ENCODE data around the gene CWF19L2.
A peak's percentile ranks its signal among the peaks of the same experiment; 100 is the strongest.
"Not testable (repeated sequence)": the region's sequence is repeated elsewhere in the genome, so short reads cannot be mapped to it uniquely, and the experiment has no call there.

Gene CWF19L2

DNA sequence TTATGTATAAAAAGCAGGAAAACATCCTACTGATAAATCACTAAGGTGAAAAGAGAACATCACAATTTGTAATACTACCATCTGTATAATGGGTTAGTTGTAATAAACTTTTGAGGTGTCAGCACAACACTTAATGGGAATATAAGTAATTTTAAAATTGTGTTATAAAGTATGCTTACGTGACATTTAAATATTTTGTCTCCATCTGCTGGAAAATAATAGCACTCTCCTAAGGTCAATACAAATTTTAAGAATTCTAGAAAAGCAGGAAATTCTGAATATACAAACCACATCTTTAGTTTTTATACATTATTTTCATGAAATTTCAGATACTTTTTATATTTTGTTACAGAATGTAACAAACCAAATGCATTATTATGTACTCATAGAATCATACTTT is 19.5 kb downstream of the CWF19L2 start:
- Histone ChIP-seq H3K4me3 (ENCODE audit: low read depth, low read length) (no peak overlapping the region), H3K27me3 (ENCODE audit: control insufficient read depth, insufficient read depth, low read length) (no peaks in the 10 kb centered on the region), H3K9me3 (ENCODE audit: control insufficient read depth, insufficient read depth, low read depth, low read length) (no peaks in the 10 kb centered on the region), H3K36me3 (ENCODE audit: control insufficient read depth, insufficient read depth, low read length) (peaks cover 37% of the 10 kb centered on the region), H3K4me1 (ENCODE audit: control insufficient read depth, insufficient read depth, low read length) (no peaks in the 10 kb centered on the region), H3K9ac (ENCODE audit: low read length) (no peak overlapping the region), H3K27ac (ENCODE audit: low read depth, low read length) (no peak overlapping the region)

DNA sequence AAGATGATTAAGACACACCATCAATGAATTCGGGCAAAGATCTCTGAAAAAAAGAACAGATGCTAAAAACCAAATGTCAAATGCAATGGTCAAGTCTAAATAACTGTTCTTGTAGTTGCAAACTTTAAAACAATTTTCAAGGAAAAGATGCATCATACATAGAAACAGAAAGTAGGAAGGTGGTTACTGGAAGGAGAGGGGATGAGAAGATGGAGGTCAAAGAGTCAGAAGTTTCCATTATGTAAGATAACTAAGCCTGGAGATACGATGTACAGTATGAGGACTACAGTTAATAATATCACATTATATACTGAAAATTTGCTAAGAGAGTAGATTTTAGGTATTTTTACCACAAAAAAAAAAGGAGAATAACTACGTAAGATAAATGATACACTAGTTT is 27.1 kb downstream of the CWF19L2 start:
- no peak overlapping the region for H3K27ac ChIP-seq (ENCODE audit: low read depth, low read length)
- H3K27me3 ChIP-seq (ENCODE audit: control insufficient read depth, insufficient read depth, low read length): no peaks in the 10 kb centered on the region
- H3K4me1 ChIP-seq (ENCODE audit: control insufficient read depth, insufficient read depth, low read length): no peaks in the 10 kb centered on the region
- no peak overlapping the region for H3K9ac ChIP-seq (ENCODE audit: low read length)
- H3K36me3 ChIP-seq (ENCODE audit: control insufficient read depth, insufficient read depth, low read length): peaks cover 9% of the 10 kb centered on the region
- no peaks in the 10 kb centered on the region for H3K9me3 ChIP-seq (ENCODE audit: control insufficient read depth, insufficient read depth, low read depth, low read length)
- H3K4me3 ChIP-seq (ENCODE audit: low read depth, low read length): no peak overlapping the region

DNA sequence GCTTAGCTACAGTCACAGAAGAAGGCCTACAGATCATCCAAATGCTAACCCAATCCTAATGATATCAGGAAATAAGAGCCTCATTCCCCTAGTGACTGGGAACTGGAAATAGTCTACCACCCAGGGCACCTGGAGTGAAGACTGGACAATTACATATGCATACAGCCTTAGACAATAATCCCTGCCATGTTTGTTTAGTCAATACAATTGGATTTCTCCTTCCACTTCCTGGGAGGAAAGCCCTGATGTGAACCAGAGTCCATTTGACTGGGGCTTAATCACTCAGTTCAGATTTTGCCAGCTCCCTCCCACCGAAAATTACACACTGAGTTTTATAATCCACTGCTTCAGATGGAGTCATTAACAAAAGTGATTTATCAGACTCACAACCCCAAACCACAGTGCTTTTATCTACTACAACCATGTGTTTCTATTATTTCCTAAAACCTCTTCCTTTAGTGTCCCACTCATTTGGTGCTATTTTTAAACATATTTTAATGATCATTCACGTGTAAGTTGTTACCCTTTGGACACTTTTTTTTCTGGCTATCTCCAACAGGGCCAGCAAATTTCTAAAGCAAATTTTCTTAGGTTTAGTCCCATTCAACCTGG is 29.9 kb downstream of the CWF19L2 start:
- no peak overlapping the region for H3K27ac ChIP-seq (ENCODE audit: low read depth, low read length)
- H3K9ac ChIP-seq (ENCODE audit: low read length): no peak overlapping the region
- H3K36me3 ChIP-seq (ENCODE audit: control insufficient read depth, insufficient read depth, low read length): peaks cover 9% of the 10 kb centered on the region
- no peaks in the 10 kb centered on the region for H3K27me3 ChIP-seq (ENCODE audit: control insufficient read depth, insufficient read depth, low read length)
- H3K9me3 ChIP-seq (ENCODE audit: control insufficient read depth, insufficient read depth, low read depth, low read length): no peaks in the 10 kb centered on the region
- no peaks in the 10 kb centered on the region for H3K4me1 ChIP-seq (ENCODE audit: control insufficient read depth, insufficient read depth, low read length)
- H3K4me3 ChIP-seq (ENCODE audit: low read depth, low read length): no peak overlapping the region

DNA sequence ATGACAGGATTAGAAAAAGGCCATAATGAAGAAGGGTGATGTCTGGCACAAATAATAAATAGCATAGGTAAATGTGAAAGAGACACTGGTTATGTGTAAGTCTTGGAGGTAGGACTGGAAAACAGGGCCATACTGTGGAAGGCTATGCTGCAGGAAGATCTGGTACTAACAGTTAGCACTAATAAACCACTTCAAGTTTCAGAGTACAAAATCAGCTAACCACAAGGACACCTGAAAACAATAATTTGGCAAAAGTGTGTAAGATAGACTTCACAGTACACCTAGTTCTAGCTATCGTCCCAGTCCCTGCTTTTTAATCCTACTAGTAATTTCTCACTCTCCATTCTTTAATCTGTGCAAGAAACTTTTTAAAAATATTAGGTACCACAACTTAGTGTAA is 44.3 kb downstream of the CWF19L2 start:
- Histone ChIP-seq H3K9me3 (ENCODE audit: control insufficient read depth, insufficient read depth, low read depth, low read length) (no peaks in the 10 kb centered on the region), H3K27me3 (ENCODE audit: control insufficient read depth, insufficient read depth, low read length) (no peaks in the 10 kb centered on the region), H3K9ac (ENCODE audit: low read length) (no peak overlapping the region), H3K27ac (ENCODE audit: low read depth, low read length) (no peak overlapping the region), H3K4me3 (ENCODE audit: low read depth, low read length) (no peak overlapping the region), H3K4me1 (ENCODE audit: control insufficient read depth, insufficient read depth, low read length) (no peaks in the 10 kb centered on the region), H3K36me3 (ENCODE audit: control insufficient read depth, insufficient read depth, low read length) (peaks cover 16% of the 10 kb centered on the region)

DNA sequence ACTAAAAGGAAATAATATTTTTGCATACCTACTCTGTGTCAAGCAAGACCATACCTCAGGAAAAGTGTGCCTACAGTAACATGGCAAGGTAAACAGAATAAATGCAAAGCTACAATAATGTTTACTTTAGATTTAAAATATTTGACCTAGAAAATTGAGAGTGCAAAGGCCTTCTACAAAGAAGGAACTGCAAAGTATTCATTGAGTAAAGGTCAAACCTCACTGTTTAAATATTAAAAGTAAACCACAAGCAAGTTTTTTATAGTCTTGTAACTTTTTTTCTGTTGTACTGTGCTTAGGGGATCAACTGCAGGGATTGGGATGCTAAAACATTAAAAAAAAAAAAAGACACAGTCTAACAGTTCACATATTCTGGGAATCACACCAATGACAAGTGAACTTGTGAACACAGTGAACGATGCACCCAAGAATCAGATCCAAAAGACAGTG is 48.8 kb downstream of the CWF19L2 start:
- Histone ChIP-seq H3K27me3 (ENCODE audit: control insufficient read depth, insufficient read depth, low read length) (no peaks in the 10 kb centered on the region), H3K4me1 (ENCODE audit: control insufficient read depth, insufficient read depth, low read length) (no peaks in the 10 kb centered on the region), H3K4me3 (ENCODE audit: low read depth, low read length) (no peak overlapping the region), H3K27ac (ENCODE audit: low read depth, low read length) (no peak overlapping the region), H3K9me3 (ENCODE audit: control insufficient read depth, insufficient read depth, low read depth, low read length) (no peaks in the 10 kb centered on the region), H3K36me3 (ENCODE audit: control insufficient read depth, insufficient read depth, low read length) (peaks cover 15% of the 10 kb centered on the region), H3K9ac (ENCODE audit: low read length) (no peak overlapping the region)

DNA sequence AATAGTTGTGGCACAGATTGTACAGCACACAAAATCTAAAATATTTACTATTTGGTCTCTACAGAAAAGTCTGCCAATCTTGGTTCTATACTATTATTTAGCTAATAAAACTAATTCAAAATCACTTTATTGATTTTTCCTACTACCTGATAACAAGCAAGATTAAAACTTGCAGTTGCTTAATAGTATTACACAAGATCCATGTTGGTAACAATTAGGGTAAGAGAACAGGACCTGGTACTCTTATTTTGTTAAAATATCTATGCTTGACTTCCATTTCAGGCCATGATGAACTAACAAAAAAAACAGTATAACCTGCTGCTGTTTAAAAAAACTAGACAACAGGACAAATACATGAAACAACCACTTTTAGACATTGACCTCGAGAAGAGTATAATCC is 52.4 kb downstream of the CWF19L2 start:
- no peaks in the 10 kb centered on the region for H3K27me3 ChIP-seq (ENCODE audit: control insufficient read depth, insufficient read depth, low read length)
- H3K27ac ChIP-seq (ENCODE audit: low read depth, low read length): no peak overlapping the region
- no peak overlapping the region for H3K4me3 ChIP-seq (ENCODE audit: low read depth, low read length)
- H3K9me3 ChIP-seq (ENCODE audit: control insufficient read depth, insufficient read depth, low read depth, low read length): no peaks in the 10 kb centered on the region
- no peak overlapping the region for H3K9ac ChIP-seq (ENCODE audit: low read length)
- peaks cover 12% of the 10 kb centered on the region for H3K36me3 ChIP-seq (ENCODE audit: control insufficient read depth, insufficient read depth, low read length)
- H3K4me1 ChIP-seq (ENCODE audit: control insufficient read depth, insufficient read depth, low read length): no peaks in the 10 kb centered on the region

DNA sequence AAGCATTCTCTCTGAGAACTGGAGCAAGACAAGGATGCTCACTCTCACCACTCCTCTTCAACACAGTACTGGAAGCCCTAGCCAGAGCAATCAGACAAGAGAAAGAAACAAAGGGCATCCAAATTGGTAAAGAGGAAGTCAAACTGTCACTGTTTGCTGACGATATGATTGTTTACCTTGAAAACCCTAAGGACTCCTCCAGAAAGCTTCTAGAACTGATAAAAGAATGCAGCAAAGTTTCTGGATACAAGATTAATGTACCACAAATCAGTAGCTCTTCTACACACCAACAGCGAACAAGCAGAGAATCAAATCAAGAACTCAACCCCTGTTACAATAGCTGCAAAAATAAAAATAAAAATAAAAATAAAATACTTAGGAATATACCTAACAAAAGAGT is 56.5 kb downstream of the CWF19L2 start:
- not testable (repeated sequence) for H3K9ac ChIP-seq (ENCODE audit: low read length); H3K36me3 ChIP-seq (ENCODE audit: control insufficient read depth, insufficient read depth, low read length); H3K4me3 ChIP-seq (ENCODE audit: low read depth, low read length); H3K27ac ChIP-seq (ENCODE audit: low read depth, low read length); H3K9me3 ChIP-seq (ENCODE audit: control insufficient read depth, insufficient read depth, low read depth, low read length); H3K27me3 ChIP-seq (ENCODE audit: control insufficient read depth, insufficient read depth, low read length)
- H3K4me1 ChIP-seq (ENCODE audit: control insufficient read depth, insufficient read depth, low read length): peaks cover 15% of the 10 kb centered on the region

DNA sequence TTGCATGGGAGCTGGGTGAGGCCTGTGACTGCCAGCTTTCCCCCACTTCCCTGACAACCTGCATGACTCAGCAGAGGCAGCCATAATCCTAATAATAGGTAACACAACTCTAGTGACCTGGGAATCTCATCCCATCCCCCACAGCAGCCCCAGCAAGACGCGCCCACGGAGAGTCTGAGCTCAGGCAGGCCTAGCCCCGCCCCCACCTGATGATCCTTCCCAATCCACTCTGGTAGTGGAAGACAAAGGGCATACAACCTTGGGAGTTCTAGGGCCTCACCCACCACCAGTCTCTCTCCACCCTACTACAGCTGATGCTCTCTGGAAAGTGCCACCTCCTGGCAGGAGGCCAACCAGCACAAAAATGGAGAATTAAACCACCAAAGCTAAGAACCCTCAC is 60.3 kb downstream of the CWF19L2 start:
- Histone ChIP-seq H3K36me3 (ENCODE audit: control insufficient read depth, insufficient read depth, low read length) (peaks cover 6% of the 10 kb centered on the region), H3K4me3 (ENCODE audit: low read depth, low read length) (no peak overlapping the region), H3K27ac (ENCODE audit: low read depth, low read length) (peak overlapping the region; percentile 77), H3K4me1 (ENCODE audit: control insufficient read depth, insufficient read depth, low read length) (peaks cover 15% of the 10 kb centered on the region), H3K9ac (ENCODE audit: low read length) (peak overlapping the region; percentile 78), H3K9me3 (ENCODE audit: control insufficient read depth, insufficient read depth, low read depth, low read length) (peaks cover 5% of the 10 kb centered on the region; the same call in 1 of the 2 replicates), H3K27me3 (ENCODE audit: control insufficient read depth, insufficient read depth, low read length) (no peaks in the 10 kb centered on the region)

DNA sequence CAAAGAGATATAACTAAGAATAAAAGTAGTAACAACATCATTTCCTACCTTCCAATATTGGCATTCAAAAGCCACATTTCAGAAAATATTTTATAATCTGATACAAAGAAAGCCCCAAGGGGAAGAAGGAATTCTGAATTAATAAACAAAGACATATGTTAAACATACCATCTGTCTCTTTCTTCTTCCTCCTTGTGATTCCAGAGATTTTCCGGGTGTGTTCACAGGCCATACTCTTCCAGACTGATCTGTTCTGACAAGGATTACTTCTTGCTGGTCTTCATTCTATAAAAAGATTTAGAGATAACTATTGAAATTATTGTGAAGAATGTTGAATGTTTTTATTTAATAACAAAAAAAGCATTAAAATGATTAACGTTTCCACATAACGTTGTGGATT is 65.0 kb downstream of the CWF19L2 start:
- Histone ChIP-seq H3K27ac (ENCODE audit: low read depth, low read length) (no peak overlapping the region), H3K9ac (ENCODE audit: low read length) (no peak overlapping the region), H3K27me3 (ENCODE audit: control insufficient read depth, insufficient read depth, low read length) (no peaks in the 10 kb centered on the region), H3K36me3 (ENCODE audit: control insufficient read depth, insufficient read depth, low read length) (peaks cover 16% of the 10 kb centered on the region), H3K4me1 (ENCODE audit: control insufficient read depth, insufficient read depth, low read length) (peaks cover 11% of the 10 kb centered on the region), H3K4me3 (ENCODE audit: low read depth, low read length) (no peak overlapping the region), H3K9me3 (ENCODE audit: control insufficient read depth, insufficient read depth, low read depth, low read length) (no peaks in the 10 kb centered on the region)

DNA sequence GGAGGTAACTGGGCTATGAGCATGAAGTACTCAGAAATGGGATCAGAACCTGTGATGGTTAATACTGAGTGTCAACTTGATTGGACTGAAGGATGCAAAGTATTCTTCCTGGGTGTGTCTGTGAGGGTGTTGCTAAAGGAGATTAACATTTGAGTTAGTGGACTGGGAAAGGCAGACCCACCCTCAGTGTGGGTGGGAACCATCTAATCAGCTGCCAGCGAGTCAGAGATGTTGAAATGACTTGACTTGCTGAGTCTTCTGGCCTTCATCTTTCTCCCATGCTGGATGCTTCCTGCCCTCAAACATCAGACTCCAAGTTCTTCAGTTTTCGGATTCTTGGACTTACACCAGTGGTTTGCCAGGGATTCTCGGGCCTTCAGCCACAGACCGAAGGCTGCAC is 66.9 kb downstream of the CWF19L2 start:
- not testable (repeated sequence) for H3K4me1 ChIP-seq (ENCODE audit: control insufficient read depth, insufficient read depth, low read length); H3K4me3 ChIP-seq (ENCODE audit: low read depth, low read length); H3K27me3 ChIP-seq (ENCODE audit: control insufficient read depth, insufficient read depth, low read length); H3K9me3 ChIP-seq (ENCODE audit: control insufficient read depth, insufficient read depth, low read depth, low read length); H3K9ac ChIP-seq (ENCODE audit: low read length); H3K27ac ChIP-seq (ENCODE audit: low read depth, low read length)
- peaks cover 16% of the 10 kb centered on the region for H3K36me3 ChIP-seq (ENCODE audit: control insufficient read depth, insufficient read depth, low read length)

DNA sequence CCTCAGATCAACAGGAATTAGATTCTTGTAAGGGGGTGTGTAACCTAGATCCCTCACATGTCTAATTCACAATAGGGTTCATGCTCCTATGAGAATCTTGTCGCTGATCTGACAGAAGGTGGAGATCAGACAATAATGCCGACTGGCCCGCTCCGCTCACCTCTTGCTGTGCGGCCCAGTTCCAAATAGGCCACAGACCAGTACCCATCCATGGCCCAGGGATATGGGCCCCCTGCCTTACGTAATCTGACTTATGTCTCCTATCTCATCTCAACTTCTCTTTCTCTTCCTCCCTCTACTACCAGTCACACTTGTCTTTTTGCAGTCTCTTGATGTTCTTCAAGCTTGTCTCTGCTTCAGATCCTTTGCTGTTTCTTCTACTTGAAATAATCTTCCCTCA is 70.0 kb downstream of the CWF19L2 start:
- Histone ChIP-seq H3K9ac (ENCODE audit: low read length) (no peak overlapping the region), H3K27ac (ENCODE audit: low read depth, low read length) (no peak overlapping the region), H3K27me3 (ENCODE audit: control insufficient read depth, insufficient read depth, low read length) (no peaks in the 10 kb centered on the region), H3K4me3 (ENCODE audit: low read depth, low read length) (no peak overlapping the region), H3K9me3 (ENCODE audit: control insufficient read depth, insufficient read depth, low read depth, low read length) (no peaks in the 10 kb centered on the region), H3K36me3 (ENCODE audit: control insufficient read depth, insufficient read depth, low read length) (peaks cover 16% of the 10 kb centered on the region), H3K4me1 (ENCODE audit: control insufficient read depth, insufficient read depth, low read length) (no peaks in the 10 kb centered on the region)

All from HUES6 (cell line).